Transverse colon (tissue), 3 donors: Measurements from ENCODE around the gene RXFP1.

Source experiments
- POLR2A ChIP-seq: fragments of 450-650 bp; IDR thresholded peaks from one replicate; pipeline ENCODE4 v1.6.1; 2016; ENCODE audit warnings: antibody characterized with exemption, mild to moderate bottlenecking, moderate library complexity
- TF ChIP-seq, protein P1 (sequence below), 5 experiments: fragments of 200-600 bp in 3 of 5; fragments of 450-650 bp in 2 of 5; sonication (generic) in 3 of 5; IDR thresholded peaks; 1 replicate in 2 of 5; 2 replicates in 3 of 5; pipeline ENCODE4 v1.5.1; 2016 to 2017; ENCODE audit warnings: antibody characterized with exemption in 5 of 5, inconsistent platforms in 3 of 5, mild to moderate bottlenecking in 2 of 5, moderate library complexity in 1 of 5

DNA sequence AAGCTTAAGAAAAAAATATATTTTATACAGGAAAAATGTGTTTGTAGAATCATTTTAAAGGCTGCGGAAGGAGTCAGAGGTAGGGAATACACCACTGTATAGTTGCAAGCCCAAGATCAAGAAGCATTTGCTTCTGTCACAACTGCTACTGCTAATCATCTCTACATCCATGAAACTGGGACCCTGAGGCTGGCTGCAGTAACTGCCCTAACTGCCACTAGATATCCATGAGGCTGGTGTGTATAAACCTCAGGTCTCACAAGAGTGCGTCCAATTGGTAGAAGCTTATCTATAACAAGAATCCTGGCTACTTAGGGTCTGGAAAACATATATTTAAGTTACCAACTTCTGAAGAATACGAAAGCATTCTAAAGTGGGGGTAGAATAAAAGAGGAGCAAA lies 69.1 kb downstream of the RXFP1 start:
- no peak for TF ChIP-seq POLR2A
- TF ChIP-seq, protein P1, sequence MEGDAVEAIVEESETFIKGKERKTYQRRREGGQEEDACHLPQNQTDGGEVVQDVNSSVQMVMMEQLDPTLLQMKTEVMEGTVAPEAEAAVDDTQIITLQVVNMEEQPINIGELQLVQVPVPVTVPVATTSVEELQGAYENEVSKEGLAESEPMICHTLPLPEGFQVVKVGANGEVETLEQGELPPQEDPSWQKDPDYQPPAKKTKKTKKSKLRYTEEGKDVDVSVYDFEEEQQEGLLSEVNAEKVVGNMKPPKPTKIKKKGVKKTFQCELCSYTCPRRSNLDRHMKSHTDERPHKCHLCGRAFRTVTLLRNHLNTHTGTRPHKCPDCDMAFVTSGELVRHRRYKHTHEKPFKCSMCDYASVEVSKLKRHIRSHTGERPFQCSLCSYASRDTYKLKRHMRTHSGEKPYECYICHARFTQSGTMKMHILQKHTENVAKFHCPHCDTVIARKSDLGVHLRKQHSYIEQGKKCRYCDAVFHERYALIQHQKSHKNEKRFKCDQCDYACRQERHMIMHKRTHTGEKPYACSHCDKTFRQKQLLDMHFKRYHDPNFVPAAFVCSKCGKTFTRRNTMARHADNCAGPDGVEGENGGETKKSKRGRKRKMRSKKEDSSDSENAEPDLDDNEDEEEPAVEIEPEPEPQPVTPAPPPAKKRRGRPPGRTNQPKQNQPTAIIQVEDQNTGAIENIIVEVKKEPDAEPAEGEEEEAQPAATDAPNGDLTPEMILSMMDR (IDR thresholded peaks at IDR 0.05), result no peak
